Liver (tissue), 9 donors: ENCODE data around the gene RBM42. TPM values are rescaled to one million over a fixed set of nuclear protein-coding genes. Genes with fewer than 3 reads are reported as not detected.

Experiments
- DNase-seq: peaks from one replicate; pipeline ENCODE4 v3.0.0-alpha.2; 2017; ENCODE audit warnings: low spot score
- H3K27ac ChIP-seq, 2 donors: one replicate each; pipeline ENCODE4 v1.7.0; 2013; ENCODE audit warnings: inconsistent platforms in 2 of 2, low read length in 2 of 2, control low read depth in 1 of 2, low read depth in 1 of 2, mild to moderate bottlenecking in 1 of 2
- H3K27me3 ChIP-seq, 4 donors: one replicate each; pipeline versions ENCODE4 v1.6.1 to v1.7.0; 2013; ENCODE audit warnings: low read length in 3 of 4, inconsistent platforms in 1 of 4, mild to moderate bottlenecking in 1 of 4, moderate library complexity in 1 of 4; ENCODE audit not compliant: control insufficient read depth in 4 of 4, insufficient read depth in 4 of 4
- H3K36me3 ChIP-seq, 4 donors: one replicate each; pipeline versions ENCODE4 v1.6.1 to v1.7.0; 2013; ENCODE audit warnings: low read length in 3 of 4, mild to moderate bottlenecking in 3 of 4, low read depth in 1 of 4, moderate library complexity in 1 of 4; ENCODE audit not compliant: control insufficient read depth in 4 of 4, insufficient read depth in 3 of 4
- H3K4me1 ChIP-seq, 4 donors: one replicate each; pipeline versions ENCODE4 v1.6.1 to v1.7.0; 2013; ENCODE audit warnings: low read length in 3 of 4, mild to moderate bottlenecking in 3 of 4, moderate library complexity in 1 of 4; ENCODE audit not compliant: control insufficient read depth in 4 of 4, insufficient read depth in 4 of 4
- H3K4me3 ChIP-seq, 3 donors: one replicate each; pipeline versions ENCODE4 v1.6.1 to v1.7.0; 2013; ENCODE audit warnings: low read length in 3 of 3, control low read depth in 1 of 3, low read depth in 1 of 3, mild to moderate bottlenecking in 1 of 3
- H3K9ac ChIP-seq, 2 donors: one replicate each; pipeline ENCODE4 v1.7.0; 2013; ENCODE audit warnings: low read length in 2 of 2, mild to moderate bottlenecking in 2 of 2, moderate library complexity in 2 of 2, control low read depth in 1 of 2, low read depth in 1 of 2
- H3K9me3 ChIP-seq, 4 donors: one replicate each; pipeline versions ENCODE4 v1.6.1 to v1.7.0; 2013; ENCODE audit warnings: low read length in 3 of 4; ENCODE audit not compliant: control insufficient read depth in 4 of 4
- EGR1 ChIP-seq, 2 donors: IDR thresholded peaks; 2 replicates each; pipeline ENCODE4 v1.6.1; 2016 to 2018; ENCODE audit warnings: antibody characterized with exemption in 2 of 2, low read depth in 2 of 2
- FOXA1 ChIP-seq: IDR thresholded peaks from 2 replicates; pipeline ENCODE4 v1.6.1; 2016; ENCODE audit warnings: antibody characterized with exemption
- FOXA2 ChIP-seq: IDR thresholded peaks from 2 replicates; pipeline ENCODE4 v1.6.1; 2016; ENCODE audit warnings: antibody characterized with exemption
- GABPA ChIP-seq, 2 donors: IDR thresholded peaks in 1 of 2; conservative IDR thresholded peaks in 1 of 2; 2 replicates each; pipeline ENCODE4 v1.6.1; 2016; ENCODE audit warnings: antibody characterized with exemption in 2 of 2, mild to moderate bottlenecking in 1 of 2, moderate library complexity in 1 of 2
- HNF4A ChIP-seq, 2 donors: conservative IDR thresholded peaks; 2 replicates each; pipeline ENCODE4 v1.6.1; 2016; ENCODE audit warnings: antibody characterized with exemption in 2 of 2, mild to moderate bottlenecking in 2 of 2
- HNF4G ChIP-seq: IDR thresholded peaks from 2 replicates; pipeline ENCODE4 v1.6.1; 2016; ENCODE audit warnings: antibody characterized with exemption
- JUND ChIP-seq, 2 donors: IDR thresholded peaks; 2 replicates each; pipeline ENCODE4 v1.6.1; 2016; ENCODE audit warnings: antibody characterized with exemption in 2 of 2
- MAX ChIP-seq: IDR thresholded peaks from 2 replicates; pipeline ENCODE4 v1.6.1; 2016; ENCODE audit warnings: antibody characterized with exemption
- NR2F2 ChIP-seq: IDR thresholded peaks from 2 replicates; pipeline ENCODE4 v1.6.1; 2016; ENCODE audit warnings: antibody characterized with exemption
- RAD21 ChIP-seq, 2 donors: IDR thresholded peaks; 2 replicates each; pipeline ENCODE4 v1.6.1; 2016; ENCODE audit warnings: antibody characterized with exemption in 2 of 2, mild to moderate bottlenecking in 2 of 2
- RXRA ChIP-seq, 2 donors: IDR thresholded peaks; 2 replicates each; pipeline ENCODE4 v1.6.1; 2017 to 2018; ENCODE audit warnings: antibody characterized with exemption in 2 of 2, mild to moderate bottlenecking in 1 of 2
- SP1 ChIP-seq: IDR thresholded peaks from 2 replicates; pipeline ENCODE4 v1.6.1; 2018; ENCODE audit warnings: antibody characterized with exemption, mild to moderate bottlenecking
- TAF1 ChIP-seq: conservative IDR thresholded peaks from 2 replicates; pipeline ENCODE4 v1.6.1; 2016; ENCODE audit warnings: antibody characterized with exemption, mild to moderate bottlenecking
- YY1 ChIP-seq: IDR thresholded peaks from 2 replicates; pipeline ENCODE4 v1.6.1; 2016; ENCODE audit warnings: antibody characterized with exemption, mild to moderate bottlenecking
- ZBTB33 ChIP-seq: IDR thresholded peaks from 2 replicates; pipeline ENCODE4 v1.6.1; 2016; ENCODE audit warnings: antibody characterized with exemption
- WGBS: extraction: QIAGEN DNeasy Blood & Tissue Kit; methylation state at CpG from one replicate; pipeline ENCODE4 v1.1.7; 2013; 5-methylcytosine and 5-hydroxymethylcytosine counted together
- polyA plus RNA-seq, 2 donors: library from polyadenylated mRNA; stranded (reverse) in 1 of 2; unstranded in 1 of 2; fragments of 200-250 nt in 1 of 2; fragments of >200 nt in 1 of 2; fragmentation: Nextera tagmentation in 1 of 2; extraction: Ambion mirVana in 1 of 2; gene quantifications; one replicate each; pipeline versions ENCODE4 v1.2.1 to v1.2.3, GENCODE V29; 2013 to 2015
- total RNA-seq, 2 donors: library from RNA; depleted of rRNA; stranded (reverse); fragments of >200 nt; gene quantifications; one replicate each; pipeline ENCODE4 v1.2.3, GENCODE V29; 2014
- TF ChIP-seq, protein P1 (sequence below): IDR thresholded peaks from 2 replicates; pipeline ENCODE4 v1.6.1; 2016; ENCODE audit warnings: antibody characterized with exemption
- TF ChIP-seq, protein P2 (sequence below): IDR thresholded peaks from 2 replicates; pipeline ENCODE4 v1.6.1; 2016; ENCODE audit warnings: antibody characterized with exemption, mild to moderate bottlenecking
- TF ChIP-seq, protein P3 (sequence below): fragments of 150-350 bp; IDR thresholded peaks from 2 replicates; pipeline ENCODE4 v1.5.1; 2017; ENCODE audit warnings: improper control_type of control experiment, low read depth, low read length; ENCODE audit not compliant: missing input control
- donor health status: healthy.
- donor health status: healthy.
- donor health status: healthy.
- donor health status: healthy.
- donor health status: healthy.

The RBM42 gene
- total and polyA plus RNA-seq, 4 donors, result 17.8 to 34.7 (median 20.1) TPM

GRCh38 chr19:35642798-35643254 is 14.0 kb downstream of the RBM42 start:
- no peaks in the 10 kb centered on the region for H3K27me3 ChIP-seq
- peak overlapping the region; percentile 92 to 93 for H3K27ac ChIP-seq
- no peak for DNase-seq
- WGBS, result 50% methylated on average over 15 of the region's 15 CpGs
- no peaks in the 10 kb centered on the region for H3K9me3 ChIP-seq
- TF ChIP-seq, protein P1, sequence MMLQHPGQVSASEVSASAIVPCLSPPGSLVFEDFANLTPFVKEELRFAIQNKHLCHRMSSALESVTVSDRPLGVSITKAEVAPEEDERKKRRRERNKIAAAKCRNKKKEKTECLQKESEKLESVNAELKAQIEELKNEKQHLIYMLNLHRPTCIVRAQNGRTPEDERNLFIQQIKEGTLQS, result no peak
- TF ChIP-seq SP1, result no peak
- TF ChIP-seq ZBTB33, result no peak
- TF ChIP-seq NR2F2, result no peak
- H3K9ac ChIP-seq, result peak overlapping the region; percentile 47 to 55
- peaks cover 0 to 3% (median under 1%) of the 10 kb centered on the region in 4 donors for H3K36me3 ChIP-seq
- H3K4me3 ChIP-seq, result peak overlapping the region in 2 of 3 donors; percentile 67 to 83
- peaks cover 0 to 20% (median 11%) of the 10 kb centered on the region in 4 donors for H3K4me1 ChIP-seq

GRCh38 chr19:35643255-35644205 is 14.7 kb downstream of the RBM42 start:
- peak; percentile 87 for DNase-seq
- no peaks in the 10 kb centered on the region for H3K36me3 ChIP-seq
- no peaks in the 10 kb centered on the region for H3K27me3 ChIP-seq
- peak overlapping the region; percentile 55 to 78 for H3K9ac ChIP-seq
- H3K4me3 ChIP-seq, result peak overlapping the region; percentile 67 to 83 (median 71)
- under 1% methylated on average over 69 of the region's 69 CpGs for WGBS
- H3K27ac ChIP-seq, result peak overlapping the region; percentile 92 to 93
- H3K4me1 ChIP-seq, result peaks cover 0 to 20% (median 11%) of the 10 kb centered on the region in 4 donors
- H3K9me3 ChIP-seq, result no peaks in the 10 kb centered on the region
- TF ChIP-seq HNF4G (no peak), NR2F2 (no peak), MAX (no peak), RXRA (IDR thresholded peaks at IDR 0.05) (peak; percentile 16 to 20), SP1 (peak; percentile 36), GABPA (IDR thresholded peaks at IDR 0.05 in 1 of 2, conservative IDR thresholded peaks at IDR 0.05 in 1 of 2) (no peak), YY1 (peak; percentile 30), ZBTB33 (no peak), EGR1 (IDR thresholded peaks at IDR 0.05; ENCODE audit: low read depth in 2 of 2) (peak; percentile 40 to 47), RAD21 (IDR thresholded peaks at IDR 0.05) (no peak), TAF1 (peak; percentile 73), FOXA2 (no peak), JUND (IDR thresholded peaks at IDR 0.05) (no peak), FOXA1 (no peak), HNF4A (conservative IDR thresholded peaks at IDR 0.05) (peak in 1 of 2 donors; percentile 10)
- TF ChIP-seq, protein P1, result no peak
- TF ChIP-seq, protein P2, sequence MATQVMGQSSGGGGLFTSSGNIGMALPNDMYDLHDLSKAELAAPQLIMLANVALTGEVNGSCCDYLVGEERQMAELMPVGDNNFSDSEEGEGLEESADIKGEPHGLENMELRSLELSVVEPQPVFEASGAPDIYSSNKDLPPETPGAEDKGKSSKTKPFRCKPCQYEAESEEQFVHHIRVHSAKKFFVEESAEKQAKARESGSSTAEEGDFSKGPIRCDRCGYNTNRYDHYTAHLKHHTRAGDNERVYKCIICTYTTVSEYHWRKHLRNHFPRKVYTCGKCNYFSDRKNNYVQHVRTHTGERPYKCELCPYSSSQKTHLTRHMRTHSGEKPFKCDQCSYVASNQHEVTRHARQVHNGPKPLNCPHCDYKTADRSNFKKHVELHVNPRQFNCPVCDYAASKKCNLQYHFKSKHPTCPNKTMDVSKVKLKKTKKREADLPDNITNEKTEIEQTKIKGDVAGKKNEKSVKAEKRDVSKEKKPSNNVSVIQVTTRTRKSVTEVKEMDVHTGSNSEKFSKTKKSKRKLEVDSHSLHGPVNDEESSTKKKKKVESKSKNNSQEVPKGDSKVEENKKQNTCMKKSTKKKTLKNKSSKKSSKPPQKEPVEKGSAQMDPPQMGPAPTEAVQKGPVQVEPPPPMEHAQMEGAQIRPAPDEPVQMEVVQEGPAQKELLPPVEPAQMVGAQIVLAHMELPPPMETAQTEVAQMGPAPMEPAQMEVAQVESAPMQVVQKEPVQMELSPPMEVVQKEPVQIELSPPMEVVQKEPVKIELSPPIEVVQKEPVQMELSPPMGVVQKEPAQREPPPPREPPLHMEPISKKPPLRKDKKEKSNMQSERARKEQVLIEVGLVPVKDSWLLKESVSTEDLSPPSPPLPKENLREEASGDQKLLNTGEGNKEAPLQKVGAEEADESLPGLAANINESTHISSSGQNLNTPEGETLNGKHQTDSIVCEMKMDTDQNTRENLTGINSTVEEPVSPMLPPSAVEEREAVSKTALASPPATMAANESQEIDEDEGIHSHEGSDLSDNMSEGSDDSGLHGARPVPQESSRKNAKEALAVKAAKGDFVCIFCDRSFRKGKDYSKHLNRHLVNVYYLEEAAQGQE, result peak; percentile 55
- TF ChIP-seq, protein P3, sequence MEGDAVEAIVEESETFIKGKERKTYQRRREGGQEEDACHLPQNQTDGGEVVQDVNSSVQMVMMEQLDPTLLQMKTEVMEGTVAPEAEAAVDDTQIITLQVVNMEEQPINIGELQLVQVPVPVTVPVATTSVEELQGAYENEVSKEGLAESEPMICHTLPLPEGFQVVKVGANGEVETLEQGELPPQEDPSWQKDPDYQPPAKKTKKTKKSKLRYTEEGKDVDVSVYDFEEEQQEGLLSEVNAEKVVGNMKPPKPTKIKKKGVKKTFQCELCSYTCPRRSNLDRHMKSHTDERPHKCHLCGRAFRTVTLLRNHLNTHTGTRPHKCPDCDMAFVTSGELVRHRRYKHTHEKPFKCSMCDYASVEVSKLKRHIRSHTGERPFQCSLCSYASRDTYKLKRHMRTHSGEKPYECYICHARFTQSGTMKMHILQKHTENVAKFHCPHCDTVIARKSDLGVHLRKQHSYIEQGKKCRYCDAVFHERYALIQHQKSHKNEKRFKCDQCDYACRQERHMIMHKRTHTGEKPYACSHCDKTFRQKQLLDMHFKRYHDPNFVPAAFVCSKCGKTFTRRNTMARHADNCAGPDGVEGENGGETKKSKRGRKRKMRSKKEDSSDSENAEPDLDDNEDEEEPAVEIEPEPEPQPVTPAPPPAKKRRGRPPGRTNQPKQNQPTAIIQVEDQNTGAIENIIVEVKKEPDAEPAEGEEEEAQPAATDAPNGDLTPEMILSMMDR, result no peak
